Measurements from ENCODE around the gene VSX2. TPM values are rescaled to one million over a fixed set of nuclear protein-coding genes. Genes with fewer than 3 reads are reported as not detected.
A peak's percentile ranks its signal among the peaks of the same experiment; 100 is the strongest.

The VSX2 gene
- total RNA-seq, 6 experiments from 2014 or later, result not detected

- DNase-seq, result no peak
- no peaks in the 10 kb centered on the region for H3K27me3 Mint-ChIP-seq (ENCODE audit: insufficient read depth)
- H3K9me3 Mint-ChIP-seq, result no peaks in the 10 kb centered on the region
- peak; percentile 79 for TF ChIP-seq CTCF (IDR thresholded peaks at IDR 0.05)
- H3K27ac Mint-ChIP-seq, result no peak overlapping the region
- H3K4me3 Mint-ChIP-seq, result no peak overlapping the region
- H3K36me3 Mint-ChIP-seq (ENCODE audit: low read depth), result peaks cover 12% of the 10 kb centered on the region
- no peaks in the 10 kb centered on the region for H3K4me1 Mint-ChIP-seq (ENCODE audit: low read depth)
Observed at GRCh38 chr14:74290415-74290814, 51.2 kb downstream of the VSX2 start.

- no peak for DNase-seq
- Mint-ChIP-seq H3K27me3 (ENCODE audit: insufficient read depth) (no peaks in the 10 kb centered on the region), H3K27ac (no peak overlapping the region), H3K4me3 (no peak overlapping the region), H3K36me3 (ENCODE audit: low read depth) (peaks cover 5% of the 10 kb centered on the region), H3K4me1 (ENCODE audit: low read depth) (no peaks in the 10 kb centered on the region), H3K9me3 (no peaks in the 10 kb centered on the region)
- no peak for TF ChIP-seq CTCF (IDR thresholded peaks at IDR 0.05)
Observed at GRCh38 chr14:74292061-74292460, 52.8 kb downstream of the VSX2 start.

GRCh38 chr14:74293606-74294005, 54.4 kb downstream of the VSX2 start:
- H3K36me3 Mint-ChIP-seq (ENCODE audit: low read depth), result peaks cover 5% of the 10 kb centered on the region

GRCh38 chr14:74296037-74296467, 56.8 kb downstream of the VSX2 start:
- Mint-ChIP-seq H3K27me3 (ENCODE audit: insufficient read depth) (0 out of 2 replicates have a peak, but pooled peaks cover 1% of the 10 kb centered on the region), H3K27ac (no peak overlapping the region; the same call in 1 of the 2 replicates), H3K36me3 (ENCODE audit: low read depth) (no peaks in the 10 kb centered on the region; the same call in 1 of the 2 replicates), H3K4me1 (ENCODE audit: low read depth) (peaks cover 12% of the 10 kb centered on the region), H3K4me3 (no peak overlapping the region), H3K9me3 (no peaks in the 10 kb centered on the region)
- DNase-seq, result no peak
- no peak for TF ChIP-seq CTCF (IDR thresholded peaks at IDR 0.05)

More at GRCh38 chr14:74293606-74294005, 54.4 kb downstream of the VSX2 start:
- Mint-ChIP-seq H3K27ac (no peak overlapping the region), H3K27me3 (ENCODE audit: insufficient read depth) (no peaks in the 10 kb centered on the region), H3K4me1 (ENCODE audit: low read depth) (0 out of 2 replicates have a peak, but pooled peaks cover 1% of the 10 kb centered on the region), H3K4me3 (no peak overlapping the region), H3K9me3 (no peaks in the 10 kb centered on the region)
- no peak for DNase-seq
- TF ChIP-seq CTCF (IDR thresholded peaks at IDR 0.05), result no peak

- no peak overlapping the region for H3K27ac Mint-ChIP-seq
- H3K9me3 Mint-ChIP-seq, result no peaks in the 10 kb centered on the region
- DNase-seq, result no peak
- H3K4me3 Mint-ChIP-seq, result no peak overlapping the region
- peaks cover 23% of the 10 kb centered on the region for H3K4me1 Mint-ChIP-seq (ENCODE audit: low read depth)
- H3K27me3 Mint-ChIP-seq (ENCODE audit: insufficient read depth), result 0 out of 2 replicates have a peak, but pooled peaks cover 1% of the 10 kb centered on the region
- peaks cover 5% of the 10 kb centered on the region for H3K36me3 Mint-ChIP-seq (ENCODE audit: low read depth)
- no peak for TF ChIP-seq CTCF (IDR thresholded peaks at IDR 0.05)
Observed at GRCh38 chr14:74297986-74298385, 58.7 kb downstream of the VSX2 start.

Data from HFFc6 (cell line).